ENCODE results near the gene P2RX7.
"Not testable (repeated sequence)": the region's sequence is repeated elsewhere in the genome, so short reads cannot be mapped to it uniquely, and the experiment has no call there.

P2RX7 gene

DNA sequence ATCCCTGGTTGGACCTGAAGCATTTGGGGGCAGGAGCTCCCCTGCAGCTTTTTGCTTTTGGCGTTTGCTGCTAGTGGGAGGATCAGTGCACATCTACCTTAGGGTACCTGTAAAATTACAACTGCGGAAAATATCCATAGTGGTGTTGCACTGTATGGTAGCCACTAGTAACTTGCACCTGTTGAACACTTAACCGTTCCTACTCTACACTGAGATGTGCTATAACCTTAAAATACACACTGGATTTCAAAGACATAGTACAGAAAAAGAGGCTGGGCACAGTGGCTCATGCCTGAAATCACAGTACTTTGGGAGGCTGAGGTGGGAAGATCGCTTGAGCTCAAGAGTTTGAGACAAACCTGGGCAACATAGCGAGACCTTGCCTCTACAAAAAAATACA, 80.2 kb downstream of the P2RX7 start:
- no peak for DNase-seq

DNA sequence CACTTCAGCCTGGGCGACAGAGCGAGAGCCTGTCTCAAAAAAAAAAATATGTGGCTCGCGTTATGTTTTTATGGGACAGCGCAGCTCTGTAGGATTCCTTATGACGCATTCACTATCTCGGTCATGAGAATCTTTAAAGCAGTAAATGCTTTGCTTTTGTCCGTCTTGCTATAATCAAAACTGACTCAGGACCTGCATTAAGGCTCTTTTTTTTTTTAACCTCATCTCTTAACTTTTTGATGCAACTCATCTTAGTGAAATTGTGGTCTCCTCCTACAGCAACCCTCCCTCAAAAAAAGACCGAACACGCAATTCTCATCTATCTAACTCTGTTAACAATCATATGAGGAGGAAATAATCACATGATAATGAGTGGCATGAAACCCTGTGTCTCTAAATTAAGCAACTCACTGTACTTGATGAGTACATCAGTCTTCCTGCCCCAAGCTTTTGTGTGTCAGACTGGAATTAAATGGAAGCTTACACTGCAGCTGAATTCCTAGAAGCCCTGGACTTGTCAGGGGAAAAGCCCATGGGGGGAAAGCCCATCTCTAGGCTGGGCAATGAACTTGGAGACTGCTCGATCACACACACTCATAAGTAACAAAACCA, 81.6 kb downstream of the P2RX7 start:
- peak; percentile 25 for DNase-seq

DNA sequence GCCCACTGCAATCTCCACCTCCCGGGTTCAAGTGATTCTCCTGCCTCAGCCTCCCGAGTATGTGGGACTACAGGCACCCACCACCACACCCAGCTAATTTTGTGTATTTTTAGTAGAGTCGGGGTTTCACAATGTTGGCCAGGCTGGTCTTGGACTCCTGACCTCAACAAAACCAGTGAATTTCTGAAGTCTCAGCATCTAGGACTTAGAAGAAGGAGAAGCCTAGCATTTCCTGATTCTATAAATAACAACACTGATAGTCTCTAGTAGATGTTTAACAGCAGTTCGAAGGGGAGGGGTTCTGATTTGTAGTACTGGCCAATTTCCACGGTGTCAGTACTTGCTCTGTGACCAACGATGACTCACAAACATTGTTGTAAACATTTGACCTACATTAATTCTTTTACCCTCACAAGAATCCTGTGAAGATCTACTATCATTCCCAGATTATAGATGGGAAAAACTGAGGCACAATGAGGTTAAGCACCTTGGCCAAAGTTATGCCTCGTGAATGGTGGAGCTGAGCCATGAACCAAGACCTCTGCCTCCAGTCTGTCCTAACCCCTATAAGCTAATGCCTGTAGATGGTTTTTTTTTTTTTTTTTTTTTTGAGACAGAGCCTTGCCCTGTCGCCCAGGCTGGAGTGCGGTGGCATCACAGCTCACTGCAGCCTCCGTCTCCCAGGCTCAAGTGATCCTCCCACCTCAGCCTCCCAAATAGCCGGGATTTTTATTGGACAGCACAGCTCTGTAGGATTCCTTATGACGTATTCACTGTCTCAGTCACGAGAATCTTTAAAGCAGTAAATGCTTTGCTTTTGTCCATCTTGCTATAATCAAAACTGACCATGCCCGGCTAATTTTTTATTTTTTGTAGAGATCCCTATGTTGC, 82.4 kb downstream of the P2RX7 start:
- peak; percentile 50 for DNase-seq

DNA sequence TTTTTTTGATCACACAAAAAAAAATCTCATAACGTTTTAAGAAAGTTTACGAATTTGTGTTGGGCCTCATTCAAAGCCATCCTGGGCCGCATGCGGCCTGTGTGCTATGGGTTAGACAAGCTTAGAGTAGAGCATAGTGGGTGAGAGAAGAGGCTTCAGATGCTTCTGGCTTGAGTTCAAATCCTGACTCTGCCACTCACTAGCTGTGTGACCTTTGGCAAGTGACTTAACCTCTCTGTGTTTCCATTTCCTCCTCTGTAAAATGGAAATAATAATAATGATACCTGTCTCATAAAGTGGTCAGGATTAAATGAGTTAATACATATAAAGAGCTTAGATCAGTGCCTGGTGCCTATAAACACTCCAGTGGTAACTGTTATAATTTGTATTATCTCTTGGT, 83.4 kb downstream of the P2RX7 start:
- no peak for DNase-seq

DNA sequence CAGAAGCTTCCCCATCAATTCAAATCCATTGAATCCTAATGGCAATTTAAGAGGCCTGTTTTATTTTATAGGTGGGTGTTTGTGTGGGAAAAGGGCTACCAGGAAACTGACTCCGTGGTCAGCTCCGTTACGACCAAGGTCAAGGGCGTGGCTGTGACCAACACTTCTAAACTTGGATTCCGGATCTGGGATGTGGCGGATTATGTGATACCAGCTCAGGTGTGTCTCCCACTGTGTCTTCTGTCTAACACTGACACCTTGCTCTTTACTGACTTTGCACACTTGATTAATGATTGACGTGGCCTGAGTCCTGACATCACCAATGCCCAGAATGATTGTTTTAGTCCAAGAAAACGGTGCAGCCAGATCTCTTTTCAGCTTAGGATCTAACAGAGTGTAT, 84.4 kb downstream of the P2RX7 start:
- no peak for DNase-seq

DNA sequence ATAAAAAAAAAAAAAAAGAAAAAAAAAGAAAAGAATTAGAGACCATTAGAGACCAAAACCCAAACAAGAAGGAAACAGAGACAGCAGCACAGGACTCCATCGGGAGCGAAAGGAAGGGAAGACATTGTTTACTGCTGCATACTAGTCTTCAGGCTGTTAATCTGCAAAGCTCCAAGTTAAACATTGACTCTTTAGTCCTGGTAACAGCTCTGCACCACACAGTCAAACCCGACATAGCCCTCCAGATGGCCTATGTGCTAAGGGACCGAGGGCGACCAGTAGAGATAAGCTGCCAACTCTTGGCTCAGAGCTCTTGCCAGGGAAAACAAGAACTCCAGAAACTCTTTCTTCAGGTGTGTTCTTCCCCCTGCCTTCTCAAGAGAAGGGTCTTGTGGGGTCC, 85.1 kb downstream of the P2RX7 start:
- no peak for DNase-seq

DNA sequence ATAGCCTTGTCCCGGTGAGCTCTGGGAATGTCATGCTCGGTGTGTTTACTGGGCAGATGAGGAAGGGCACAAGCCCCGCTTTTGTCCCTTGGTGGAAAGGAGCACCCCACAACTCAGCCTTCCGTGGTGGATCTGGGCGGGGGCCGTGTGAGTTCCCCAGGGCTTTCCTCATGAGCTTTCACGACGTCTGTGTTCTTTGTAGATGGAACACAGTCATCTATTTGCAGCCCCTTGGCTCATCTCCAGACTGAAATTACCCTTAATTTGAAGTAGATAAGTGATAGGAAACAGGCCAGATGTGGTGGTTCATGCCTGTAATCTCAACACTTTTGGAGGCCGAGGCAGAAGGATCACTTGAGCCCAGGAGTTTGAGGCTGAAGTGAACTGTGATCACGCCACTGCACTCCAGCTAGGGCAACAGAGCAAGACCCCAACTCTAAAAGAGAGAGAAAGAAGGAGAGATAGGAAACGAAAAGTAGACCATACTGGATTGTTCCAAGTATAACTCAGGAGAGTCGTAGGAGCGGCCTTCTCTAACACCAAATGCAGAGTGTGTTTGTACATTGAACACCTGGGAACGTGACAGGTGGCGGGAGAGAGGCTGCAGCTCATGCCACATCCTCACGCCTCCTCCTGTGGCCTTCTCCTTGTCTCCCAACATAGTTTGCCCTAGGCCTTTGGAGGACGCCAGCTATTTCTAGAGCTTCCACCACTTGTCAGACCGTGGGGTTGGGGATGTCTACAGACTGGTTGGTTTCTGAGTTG, 86.1 kb downstream of the P2RX7 start:
- DNase-seq = no peak

DNA sequence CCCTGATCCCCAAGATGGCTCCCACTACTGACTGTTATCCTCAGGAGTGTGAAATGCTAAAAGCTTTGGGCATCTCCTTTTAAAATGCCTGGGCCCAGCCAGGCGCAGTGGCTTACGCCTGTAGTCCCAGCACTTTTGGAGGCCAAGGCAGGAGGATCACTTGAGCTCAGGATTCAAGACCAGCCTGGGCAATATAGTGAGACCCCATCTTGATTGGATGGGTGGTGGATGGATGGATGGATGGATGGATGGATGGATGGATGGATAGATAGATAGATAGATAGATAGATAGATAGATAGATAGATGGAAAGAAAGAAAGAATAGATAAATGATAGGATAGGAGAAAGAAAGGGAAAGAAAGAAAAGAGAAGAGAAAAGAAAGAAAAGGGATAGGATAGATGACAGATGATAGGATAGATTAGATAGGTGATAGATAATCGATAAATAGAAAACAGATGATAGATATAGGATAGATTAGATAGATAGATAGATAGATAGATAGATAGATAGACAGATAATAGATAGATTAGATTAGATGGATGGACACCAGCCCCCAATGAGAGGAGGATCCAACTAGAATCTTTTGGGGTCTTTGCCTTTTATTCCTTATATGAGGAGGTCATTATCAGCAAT, 86.8 kb downstream of the P2RX7 start:
- DNase-seq = no peak

DNA sequence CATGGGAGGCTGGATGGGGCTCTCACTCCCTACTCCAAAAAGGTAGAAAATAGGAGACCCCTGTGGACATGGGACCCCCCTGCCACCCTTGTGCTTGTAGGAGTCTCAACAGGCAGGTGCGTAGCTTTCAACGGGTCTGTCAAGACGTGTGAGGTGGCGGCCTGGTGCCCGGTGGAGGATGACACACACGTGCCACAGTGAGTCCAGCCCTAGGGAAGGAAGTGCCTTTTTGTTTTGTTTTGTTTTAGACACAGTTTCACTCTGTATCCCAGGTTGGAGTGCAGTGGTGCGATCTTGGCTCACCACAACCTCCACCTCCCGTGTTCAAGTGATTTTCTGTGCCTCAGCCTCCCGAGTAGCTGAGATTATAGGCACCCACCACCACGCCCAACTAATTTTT, 90.2 kb downstream of the P2RX7 start:
- DNase-seq = no peak

DNA sequence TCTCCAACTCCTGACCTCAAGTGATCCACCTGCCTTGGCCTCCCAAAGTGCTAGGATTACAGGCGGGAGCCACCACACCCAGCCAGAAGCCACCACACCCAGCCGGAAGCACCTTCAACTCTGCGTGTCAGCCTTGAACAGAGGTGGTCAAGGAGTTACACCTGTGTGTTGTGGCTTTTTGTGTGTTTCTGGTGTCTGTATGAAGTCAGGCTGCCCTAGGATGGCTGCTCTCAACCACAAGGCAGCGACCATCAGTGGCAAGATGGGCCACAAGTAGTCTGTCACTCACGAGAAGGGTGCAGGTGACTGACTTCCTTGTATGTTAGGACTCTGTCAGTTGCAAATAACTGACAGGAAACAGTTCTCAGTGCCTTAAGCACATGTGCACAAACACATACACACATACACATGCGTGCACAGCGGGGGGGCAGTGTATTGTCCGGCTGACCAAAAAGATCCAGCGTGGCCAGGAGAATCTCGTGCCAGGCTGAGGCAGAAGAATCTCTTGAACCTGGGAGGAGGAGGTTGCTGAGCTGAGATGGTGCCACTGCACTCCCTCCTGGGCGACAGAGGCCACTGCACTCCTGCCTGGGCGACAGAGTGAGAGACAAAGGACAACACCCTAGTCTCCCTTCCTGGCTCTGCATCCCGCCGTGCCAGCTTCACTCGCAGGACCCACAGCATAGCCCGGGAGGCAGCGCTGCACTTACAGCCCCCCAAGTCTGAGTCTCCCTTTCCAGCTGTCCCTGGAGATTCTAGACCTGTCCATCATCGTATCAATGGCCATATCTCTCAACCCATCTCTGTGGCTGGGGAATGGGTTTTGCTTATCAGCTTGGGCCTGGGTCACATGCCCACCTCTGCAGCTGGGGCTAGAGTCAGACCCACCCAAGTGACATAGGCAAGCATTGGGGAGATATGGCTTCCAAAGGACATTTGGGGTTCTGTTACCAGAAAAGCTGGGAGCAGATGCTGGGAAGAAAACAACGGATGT, 90.9 kb downstream of the P2RX7 start:
- DNase-seq = peak; percentile 14

DNA sequence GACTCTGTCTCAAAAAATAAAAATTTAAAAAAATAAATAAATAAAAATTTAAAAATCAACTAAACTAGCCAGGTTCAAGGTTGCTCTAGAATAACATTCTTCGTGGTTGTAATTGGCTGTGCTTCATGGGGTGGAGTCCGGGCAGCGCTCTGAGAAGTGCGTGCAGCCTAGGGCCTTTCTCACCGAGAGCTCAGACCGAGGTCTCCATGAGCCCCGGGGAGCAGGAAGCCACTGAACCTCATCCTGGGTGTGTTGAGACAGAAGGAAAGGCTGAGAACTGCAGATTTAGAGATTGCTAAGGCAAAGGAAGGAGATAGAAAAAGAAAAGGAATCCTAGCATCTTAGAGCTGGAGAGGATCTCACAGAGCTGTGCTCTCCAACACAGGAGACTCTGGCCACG, 91.9 kb downstream of the P2RX7 start:
- DNase-seq = no peak

DNA sequence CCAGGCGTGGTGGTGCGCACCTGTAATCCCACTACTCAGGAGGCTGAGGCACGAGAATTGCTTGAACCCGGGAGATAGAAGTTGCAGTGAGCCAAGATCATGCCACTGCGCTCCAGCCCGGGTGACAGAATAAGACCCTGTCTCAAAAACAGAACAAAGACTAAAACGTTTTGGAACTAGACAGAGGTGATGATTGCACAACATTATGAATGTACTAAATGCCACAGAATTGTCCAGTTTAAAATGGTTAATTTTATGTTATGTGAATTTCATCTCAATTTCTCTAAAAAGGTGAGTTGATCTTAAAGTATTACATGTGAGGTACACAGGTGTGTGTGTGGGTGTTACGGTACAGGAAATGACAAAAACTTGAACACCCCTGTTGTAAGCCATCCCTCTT, 93.7 kb downstream of the P2RX7 start:
- no peak for DNase-seq

DNA sequence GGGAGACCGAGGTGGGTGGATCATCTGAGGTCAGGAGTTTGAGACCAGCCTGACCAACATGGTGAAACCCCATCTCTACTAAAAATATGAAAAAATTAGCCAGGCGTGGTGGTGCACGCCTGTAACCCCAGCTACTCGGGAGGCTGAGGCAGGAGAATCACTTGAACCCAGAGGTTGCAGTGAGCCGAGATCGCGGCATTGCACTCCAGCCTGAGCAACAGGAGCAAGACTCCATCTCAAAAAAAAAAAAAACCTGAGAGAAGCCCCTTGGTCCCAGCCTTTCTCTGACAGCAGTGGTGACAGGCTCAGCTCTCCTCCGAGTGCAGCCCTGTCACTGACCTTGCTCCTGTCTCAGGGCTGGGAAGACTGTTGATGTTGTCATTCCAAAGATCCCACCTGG, 94.2 kb downstream of the P2RX7 start:
- DNase-seq = not testable (repeated sequence)

DNA sequence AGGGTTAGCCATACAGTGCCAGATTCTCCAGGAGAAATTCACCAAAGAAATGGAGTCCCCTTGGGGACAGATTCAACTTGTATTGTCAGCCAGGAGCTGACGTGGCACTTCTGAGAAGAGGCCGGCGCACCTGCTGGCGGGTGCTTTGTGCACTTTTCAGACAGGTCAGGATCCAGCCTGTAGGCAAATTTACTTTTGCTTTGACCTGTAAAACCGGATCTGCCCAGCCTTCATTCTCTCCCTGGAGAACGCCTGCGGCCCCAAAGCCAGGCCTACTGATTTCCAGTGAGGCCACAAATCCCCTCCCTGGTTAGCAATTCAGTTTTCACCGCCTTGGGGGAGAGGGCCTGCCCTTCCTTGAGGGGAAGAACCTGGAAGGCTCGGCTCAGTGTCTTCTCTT, 94.6 kb downstream of the P2RX7 start:
- no peak for DNase-seq

DNA sequence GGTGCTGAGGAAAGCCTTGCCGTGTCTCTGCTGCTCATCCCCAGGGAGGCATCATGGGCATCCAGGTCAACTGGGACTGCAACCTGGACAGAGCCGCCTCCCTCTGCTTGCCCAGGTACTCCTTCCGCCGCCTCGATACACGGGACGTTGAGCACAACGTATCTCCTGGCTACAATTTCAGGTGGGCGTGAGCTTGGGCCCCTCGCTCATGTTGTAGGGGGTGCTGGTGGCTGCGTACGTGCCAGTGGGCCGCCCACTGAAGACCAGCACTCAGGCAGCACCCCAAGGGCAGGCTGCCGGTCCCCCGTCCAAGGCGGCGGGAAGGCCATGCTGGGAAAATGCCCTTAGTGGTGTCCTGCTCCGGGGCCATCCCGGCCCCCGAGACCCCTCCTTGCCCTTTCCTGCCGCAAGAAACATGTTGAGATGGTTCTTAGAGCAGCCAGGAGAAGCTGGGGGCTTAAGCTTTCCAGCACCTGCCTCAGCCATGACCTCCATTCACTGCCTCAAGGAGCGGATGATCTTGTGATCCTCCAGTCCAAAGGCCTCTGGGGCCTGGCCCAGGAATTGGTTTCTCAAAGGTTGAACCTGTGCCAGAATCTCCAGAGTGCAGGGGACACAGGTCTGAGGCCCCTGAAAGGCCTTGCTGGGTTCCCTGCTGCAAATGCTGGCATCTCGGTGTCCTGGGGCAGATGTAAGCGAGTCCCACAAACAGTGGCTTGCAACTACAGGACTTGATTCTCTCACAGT, 96.4 kb downstream of the P2RX7 start:
- no peak for DNase-seq

DNA sequence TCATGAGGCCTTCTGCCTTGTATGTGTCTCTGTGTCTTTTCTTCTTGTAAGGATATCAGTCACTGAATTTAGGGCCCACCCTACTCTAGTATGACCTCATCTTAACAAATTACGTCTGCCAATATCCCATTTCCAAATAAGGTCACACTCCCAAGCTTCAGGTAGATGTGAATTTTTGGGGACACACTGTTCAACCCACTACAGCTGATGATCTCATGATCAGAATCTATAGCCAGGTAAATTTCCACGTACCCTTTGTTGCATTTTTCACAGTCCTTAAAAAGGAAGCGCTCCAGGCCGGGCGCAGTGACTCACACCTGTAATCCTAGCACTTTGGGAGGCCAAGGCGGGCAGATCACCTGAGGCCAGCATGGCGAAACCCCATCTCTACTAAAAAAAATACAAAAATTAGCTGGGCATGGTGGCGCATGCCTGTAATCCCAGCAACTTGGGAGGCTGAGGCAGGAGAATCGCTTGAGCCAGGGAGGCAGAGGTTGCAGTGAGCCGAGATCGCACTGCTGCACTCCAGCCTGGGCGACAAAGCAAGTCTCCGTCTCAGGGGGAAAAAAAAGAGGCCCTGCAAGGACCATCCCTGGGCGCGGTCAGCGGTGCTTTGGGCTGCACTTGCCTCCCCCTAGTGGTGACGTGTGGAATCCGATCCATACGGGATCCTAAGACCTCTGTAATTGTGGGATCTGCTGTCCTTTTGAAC, 97.3 kb downstream of the P2RX7 start:
- DNase-seq = peak; percentile 87

DNA sequence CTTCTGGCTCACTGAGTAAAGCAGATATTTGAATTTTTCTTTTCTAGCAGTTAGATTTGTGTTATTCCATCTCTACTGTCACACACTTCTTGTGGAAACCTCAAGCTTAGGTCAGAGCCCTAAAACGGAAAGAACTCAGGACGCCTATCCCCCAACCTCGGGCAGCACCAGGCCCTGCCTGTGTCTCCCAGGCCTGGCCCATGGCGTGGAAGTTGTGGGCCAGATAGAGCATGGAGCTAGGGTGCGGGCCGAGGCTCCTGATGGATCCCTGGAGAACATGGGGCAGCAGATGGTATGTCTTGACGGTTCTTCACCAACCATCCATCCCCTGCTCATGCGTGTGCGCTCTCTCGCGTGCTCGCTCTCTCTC, 97.8 kb downstream of the P2RX7 start:
- DNase-seq = no peak

DNA sequence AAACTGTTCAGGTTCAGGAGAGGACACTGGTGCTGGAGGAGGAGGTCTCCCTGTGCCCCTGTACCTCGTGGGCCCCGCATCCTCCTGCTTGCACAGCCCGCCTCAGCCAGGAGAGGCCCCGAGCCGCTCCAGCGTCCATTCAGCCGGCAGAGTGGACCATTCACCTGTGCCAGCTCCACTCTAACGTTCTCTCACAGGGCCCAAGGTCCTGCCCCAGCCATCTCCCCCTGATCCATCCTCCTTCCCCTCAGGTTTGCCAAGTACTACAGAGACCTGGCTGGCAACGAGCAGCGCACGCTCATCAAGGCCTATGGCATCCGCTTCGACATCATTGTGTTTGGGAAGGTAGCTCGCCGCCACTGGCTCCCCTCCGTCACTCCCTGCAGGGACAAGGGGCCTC, 99.5 kb downstream of the P2RX7 start:
- no peak for DNase-seq

DNA sequence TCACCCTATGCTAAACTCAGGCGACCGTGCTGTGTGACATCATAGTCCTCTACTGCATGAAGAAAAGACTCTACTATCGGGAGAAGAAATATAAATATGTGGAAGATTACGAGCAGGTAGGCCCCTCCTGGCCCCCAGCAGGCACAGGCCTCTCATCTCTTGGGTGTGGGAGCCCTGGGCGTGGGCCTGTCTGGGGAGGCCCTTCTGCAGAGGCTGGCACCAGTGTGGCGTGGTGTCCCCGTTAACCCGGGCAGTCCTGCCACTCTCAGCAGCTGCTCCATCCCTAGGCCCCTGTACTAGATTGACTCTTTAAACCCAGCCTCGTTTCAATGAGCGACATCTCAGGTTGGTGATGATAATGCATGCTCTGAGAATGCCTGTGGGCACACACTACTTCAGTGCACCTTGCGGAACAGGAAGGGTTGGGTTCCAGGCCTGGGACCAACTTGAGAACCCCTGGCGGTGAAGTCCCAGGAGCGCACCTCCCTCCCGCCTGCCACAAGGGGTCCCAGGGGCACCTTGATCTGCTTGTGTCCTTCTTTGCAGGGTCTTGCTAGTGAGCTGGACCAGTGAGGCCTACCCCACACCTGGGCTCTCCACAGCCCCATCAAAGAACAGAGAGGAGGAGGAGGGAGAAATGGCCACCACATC, 100.4 kb downstream of the P2RX7 start:
- no peak for DNase-seq

DNA sequence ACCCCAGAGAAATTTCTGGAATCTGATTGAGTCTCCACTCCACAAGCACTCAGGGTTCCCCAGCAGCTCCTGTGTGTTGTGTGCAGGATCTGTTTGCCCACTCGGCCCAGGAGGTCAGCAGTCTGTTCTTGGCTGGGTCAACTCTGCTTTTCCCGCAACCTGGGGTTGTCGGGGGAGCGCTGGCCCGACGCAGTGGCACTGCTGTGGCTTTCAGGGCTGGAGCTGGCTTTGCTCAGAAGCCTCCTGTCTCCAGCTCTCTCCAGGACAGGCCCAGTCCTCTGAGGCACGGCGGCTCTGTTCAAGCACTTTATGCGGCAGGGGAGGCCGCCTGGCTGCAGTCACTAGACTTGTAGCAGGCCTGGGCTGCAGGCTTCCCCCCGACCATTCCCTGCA, 100.9 kb downstream of the P2RX7 start:
- no peak for DNase-seq

Data from OCI-M1 (cell line).